Sigmoid colon (tissue), 7 donors: ENCODE results near the gene SLC39A12. TPM values are rescaled to one million over a fixed set of nuclear protein-coding genes. Genes with fewer than 3 reads are reported as not detected.

Source experiments
- DNase-seq: peaks from one replicate; pipeline ENCODE4 v3.0.0-alpha.2; 2019
- H3K27ac ChIP-seq, 4 donors: fragments of 200-600 bp; sonication (generic); one replicate each; pipeline ENCODE4 v1.5.1; 2016 to 2019; ENCODE audit warnings: mild to moderate bottlenecking in 1 of 4
- H3K27me3 ChIP-seq, 3 donors: fragments of 200-600 bp; sonication (generic); one replicate each; pipeline ENCODE4 v1.5.1; 2019; ENCODE audit warnings: mild to moderate bottlenecking in 1 of 3
- H3K36me3 ChIP-seq, 4 donors: fragments of 200-600 bp; sonication (generic); one replicate each; pipeline ENCODE4 v1.5.1; 2016 to 2019
- H3K4me1 ChIP-seq, 4 donors: fragments of 200-600 bp; sonication (generic); one replicate each; pipeline ENCODE4 v1.5.1; 2017 to 2019
- H3K4me3 ChIP-seq, 4 donors: fragments of 200-600 bp; sonication (generic); one replicate each; pipeline ENCODE4 v1.5.1; 2017 to 2019; ENCODE audit warnings: mild to moderate bottlenecking in 2 of 4, moderate library complexity in 1 of 4
- H3K9me3 ChIP-seq, 4 donors: fragments of 200-600 bp in 3 of 4; sonication (generic) in 3 of 4; one replicate each; pipeline versions ENCODE4 v1.5.1 to v1.6.1; 2013 to 2019
- CTCF ChIP-seq, 4 experiments: fragments of 450-650 bp in 3 of 4; fragments of 200-600 bp in 1 of 4; IDR thresholded peaks; one replicate each; pipeline ENCODE4 v1.5.1; 2016 to 2019; ENCODE audit warnings: antibody characterized with exemption in 4 of 4, mild to moderate bottlenecking in 3 of 4, moderate library complexity in 2 of 4
- EP300 ChIP-seq, 4 donors: sonication (generic); formaldehyde crosslinking; IDR thresholded peaks; one replicate each; pipeline ENCODE4 v1.6.1; 2017; ENCODE audit warnings: antibody characterized with exemption in 4 of 4
- POLR2A ChIP-seq, 2 donors: fragments of 450-650 bp; IDR thresholded peaks; one replicate each; pipeline ENCODE4 v1.6.1; 2016; ENCODE audit warnings: antibody characterized with exemption in 2 of 2, mild to moderate bottlenecking in 2 of 2, moderate library complexity in 2 of 2
- POLR2AphosphoS5 ChIP-seq, 4 donors: sonication (generic); formaldehyde crosslinking; IDR thresholded peaks; one replicate each; pipeline ENCODE4 v1.6.1; 2017; ENCODE audit warnings: antibody characterized with exemption in 4 of 4
- WGBS, 2 donors: extraction: QIAGEN DNeasy Blood & Tissue Kit; methylation state at CpG; one replicate each; pipeline ENCODE4 v1.1.7; 2013; 5-methylcytosine and 5-hydroxymethylcytosine counted together
- intact Hi-C: fragments of 100-400 bp; cut with DNase I; formaldehyde crosslinking; loops from one replicate; pipeline ENCODE4 v1.15.1; 2023
- polyA plus RNA-seq, 3 donors: library from polyadenylated mRNA; stranded (reverse); fragments of 200-250 nt; gene quantifications; one replicate each; pipeline ENCODE4 v1.2.3, GENCODE V29; 2013
- total RNA-seq, 4 donors: library from RNA; depleted of rRNA; stranded (reverse); fragments of >200 nt; gene quantifications; one replicate each; pipeline ENCODE4 v1.1.0, GENCODE V29; 2016
- donor health status: healthy with polysubstance abuse.
- donor health status: Bipolar disorder and iron deficiency.
- donor health status: healthy.

Gene SLC39A12
- total and polyA plus RNA-seq, 7 donors: 0.14 to 0.16 TPM; not detected in 5

- H3K36me3 ChIP-seq: no peaks in the 10 kb centered on the region
- 80 to 92% methylated on average over 3 of the region's 3 CpGs for WGBS, 2 donors
- no peak overlapping the region for H3K4me3 ChIP-seq
- DNase-seq: no peak
- intact Hi-C loops: no loop called here
- no peaks in the 10 kb centered on the region for H3K27me3 ChIP-seq
- no peak for TF ChIP-seq POLR2AphosphoS5 (IDR thresholded peaks at IDR 0.05)
- TF ChIP-seq CTCF (IDR thresholded peaks at IDR 0.05): no peak
- TF ChIP-seq POLR2A (IDR thresholded peaks at IDR 0.05): no peak
- no peak for TF ChIP-seq EP300 (IDR thresholded peaks at IDR 0.05)
- H3K27ac ChIP-seq: no peak overlapping the region
- H3K4me1 ChIP-seq: no peaks in the 10 kb centered on the region
- peaks cover 0 to 2% (median 0%) of the 10 kb centered on the region in 4 donors for H3K9me3 ChIP-seq
Measured at GRCh38 chr10:17974505-17974904, 22.8 kb downstream of the SLC39A12 start.

DNA sequence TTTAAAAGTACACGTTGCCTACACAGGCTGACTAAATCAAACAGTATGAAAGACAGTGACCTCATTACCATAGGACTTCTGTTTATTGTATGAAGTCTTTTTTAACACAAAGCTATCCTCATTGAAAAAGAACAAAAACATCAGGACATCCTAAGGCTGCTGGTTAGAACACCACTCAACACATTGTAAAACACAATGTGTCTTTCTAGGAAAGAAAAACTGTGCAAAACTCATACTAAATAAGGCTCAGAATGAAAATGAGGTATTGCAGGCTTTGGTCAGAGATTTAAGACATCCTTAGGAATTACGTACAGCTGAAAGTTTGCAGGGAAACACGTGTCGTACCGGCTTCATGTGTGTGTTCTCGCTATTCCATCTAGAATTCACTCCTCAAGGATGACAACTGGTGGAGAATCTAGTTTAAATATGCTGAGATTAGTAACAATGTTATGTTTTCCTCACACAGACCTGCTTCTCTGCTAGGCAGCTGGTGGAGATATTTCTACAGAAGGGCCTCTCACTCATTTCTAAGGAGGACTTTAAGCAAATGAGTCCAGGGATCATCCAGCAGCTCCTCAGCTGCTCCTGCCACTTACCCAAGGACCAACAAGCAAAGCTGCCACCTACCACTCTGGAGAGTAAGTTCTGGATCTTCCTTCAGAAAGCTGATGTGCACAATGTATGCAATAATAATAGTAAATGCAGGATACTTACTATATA lies 29.3 kb downstream of the SLC39A12 start:
- TF ChIP-seq POLR2AphosphoS5 (IDR thresholded peaks at IDR 0.05) (peak in 1 of 4 donors; percentile 37), EP300 (IDR thresholded peaks at IDR 0.05) (no peak)
- Histone ChIP-seq H3K27ac (peak overlapping the region in 2 of 4 donors; percentile 25 to 52), H3K4me3 (no peak overlapping the region), H3K9me3 (no peaks in the 10 kb centered on the region), H3K27me3 (no peaks in the 10 kb centered on the region), H3K36me3 (no peaks in the 10 kb centered on the region), H3K4me1 (peaks cover 0 to 18% (median 8%) of the 10 kb centered on the region in 4 donors)
- DNase-seq: no peak
- WGBS, 2 donors: 83 to 85% methylated on average over 6 of the region's 6 CpGs
- intact Hi-C loops: no loop called here

GRCh38 chr10:17981766-17982380 lies 30.2 kb downstream of the SLC39A12 start:
- H3K36me3 ChIP-seq: no peaks in the 10 kb centered on the region
- H3K4me3 ChIP-seq: no peak overlapping the region
- 91 to 94% methylated on average over 1 of the region's 1 CpG for WGBS, 2 donors
- peak overlapping the region in 1 of 4 donors; percentile 52 for H3K27ac ChIP-seq
- intact Hi-C loops: no loop called here
- DNase-seq: no peak
- H3K4me1 ChIP-seq: peaks cover 0 to 18% (median 8%) of the 10 kb centered on the region in 4 donors
- TF ChIP-seq CTCF (IDR thresholded peaks at IDR 0.05) (no peak), POLR2AphosphoS5 (IDR thresholded peaks at IDR 0.05) (no peak), EP300 (IDR thresholded peaks at IDR 0.05) (no peak), POLR2A (IDR thresholded peaks at IDR 0.05) (no peak)
- H3K27me3 ChIP-seq: no peaks in the 10 kb centered on the region
- H3K9me3 ChIP-seq: no peaks in the 10 kb centered on the region

DNA sequence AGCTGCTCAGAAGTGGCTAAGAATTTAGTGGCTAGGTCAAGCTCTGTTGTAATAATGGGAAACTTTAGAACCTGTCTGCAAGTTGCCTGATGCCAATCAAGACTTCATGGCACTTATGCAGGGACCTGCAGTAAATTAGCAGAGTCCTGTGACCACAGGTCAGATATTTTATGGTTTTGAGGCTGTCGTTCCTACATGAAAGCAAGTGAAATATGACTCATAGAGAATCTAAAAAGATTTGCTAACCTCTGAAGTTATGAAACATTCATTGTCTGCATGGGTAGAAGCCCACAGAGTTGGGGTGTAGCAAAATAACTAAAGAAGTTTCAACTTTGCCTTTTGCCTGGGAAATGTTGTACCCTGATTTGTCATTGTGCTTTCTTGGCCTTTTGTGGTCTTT lies 32.3 kb downstream of the SLC39A12 start:
- no peaks in the 10 kb centered on the region for H3K36me3 ChIP-seq
- H3K27ac ChIP-seq: no peak overlapping the region
- TF ChIP-seq POLR2AphosphoS5 (IDR thresholded peaks at IDR 0.05): no peak
- no peak for TF ChIP-seq CTCF (IDR thresholded peaks at IDR 0.05)
- no peak for TF ChIP-seq EP300 (IDR thresholded peaks at IDR 0.05)
- no peak for TF ChIP-seq POLR2A (IDR thresholded peaks at IDR 0.05)
- no peak for DNase-seq
- H3K27me3 ChIP-seq: no peaks in the 10 kb centered on the region
- intact Hi-C loops: no loop called here
- H3K9me3 ChIP-seq: no peaks in the 10 kb centered on the region
- 9 to 32% methylated on average over 1 of the region's 1 CpG for WGBS, 2 donors
- H3K4me1 ChIP-seq: peaks cover 0 to 18% (median 8%) of the 10 kb centered on the region in 4 donors
- H3K4me3 ChIP-seq: no peak overlapping the region

GRCh38 chr10:17984563-17984962 lies 32.8 kb downstream of the SLC39A12 start:
- intact Hi-C loops: no loop called here
- Histone ChIP-seq H3K36me3 (no peaks in the 10 kb centered on the region), H3K4me3 (no peak overlapping the region), H3K27me3 (no peaks in the 10 kb centered on the region), H3K9me3 (no peaks in the 10 kb centered on the region), H3K27ac (no peak overlapping the region), H3K4me1 (peaks cover 0 to 18% (median 8%) of the 10 kb centered on the region in 4 donors)
- no peak for DNase-seq
- TF ChIP-seq POLR2AphosphoS5 (IDR thresholded peaks at IDR 0.05) (no peak), CTCF (IDR thresholded peaks at IDR 0.05) (no peak), EP300 (IDR thresholded peaks at IDR 0.05) (no peak), POLR2A (IDR thresholded peaks at IDR 0.05) (no peak)
- 92 to 94% methylated on average over 4 of the region's 4 CpGs for WGBS, 2 donors
